ENCODE measurements around the gene PRIM2. TPM values are rescaled to one million over a fixed set of nuclear protein-coding genes. Genes with fewer than 3 reads are reported as not detected.
"Not testable (repeated sequence)": the region's sequence is repeated elsewhere in the genome, so short reads cannot be mapped to it uniquely, and the experiment has no call there.

PRIM2 gene
- total RNA-seq, 2 experiments from 2014 or later = 36.0 to 38.1 TPM

DNA sequence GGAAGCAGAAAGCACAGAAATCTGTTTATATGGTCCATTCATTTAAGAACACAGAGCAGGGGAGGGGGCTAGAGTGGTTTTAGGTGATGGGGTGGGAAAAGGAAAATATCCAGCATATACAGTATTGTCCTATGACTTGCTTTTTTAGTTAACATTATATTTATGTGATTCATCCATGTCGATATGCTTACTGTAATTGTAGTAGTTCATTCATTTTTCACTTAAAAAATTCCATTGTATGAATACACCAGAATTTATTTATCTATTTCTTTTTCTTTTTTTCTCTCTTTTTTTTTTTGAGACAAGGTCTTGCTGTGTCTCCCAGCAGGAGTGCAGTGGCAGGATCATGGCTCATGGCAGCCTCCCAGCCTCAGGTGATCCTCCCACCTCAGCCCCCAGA, 9.6 kb upstream of the PRIM2 start:
- ChIA-PET CTCF (no interaction called here), POLR2A (no interaction called here)

GRCh38 chr6:57308755-57309154, 8.7 kb upstream of the PRIM2 start:
- POLR2A ChIA-PET, CTCF ChIA-PET: not testable (repeated sequence)

- POLR2A ChIA-PET, CTCF ChIA-PET: not testable (repeated sequence)
Observed at GRCh38 chr6:57310095-57310816, 7.2 kb upstream of the PRIM2 start.

GRCh38 chr6:57310817-57311157, 6.6 kb upstream of the PRIM2 start:
- ChIA-PET POLR2A (no interaction called here), CTCF (no interaction called here)

DNA sequence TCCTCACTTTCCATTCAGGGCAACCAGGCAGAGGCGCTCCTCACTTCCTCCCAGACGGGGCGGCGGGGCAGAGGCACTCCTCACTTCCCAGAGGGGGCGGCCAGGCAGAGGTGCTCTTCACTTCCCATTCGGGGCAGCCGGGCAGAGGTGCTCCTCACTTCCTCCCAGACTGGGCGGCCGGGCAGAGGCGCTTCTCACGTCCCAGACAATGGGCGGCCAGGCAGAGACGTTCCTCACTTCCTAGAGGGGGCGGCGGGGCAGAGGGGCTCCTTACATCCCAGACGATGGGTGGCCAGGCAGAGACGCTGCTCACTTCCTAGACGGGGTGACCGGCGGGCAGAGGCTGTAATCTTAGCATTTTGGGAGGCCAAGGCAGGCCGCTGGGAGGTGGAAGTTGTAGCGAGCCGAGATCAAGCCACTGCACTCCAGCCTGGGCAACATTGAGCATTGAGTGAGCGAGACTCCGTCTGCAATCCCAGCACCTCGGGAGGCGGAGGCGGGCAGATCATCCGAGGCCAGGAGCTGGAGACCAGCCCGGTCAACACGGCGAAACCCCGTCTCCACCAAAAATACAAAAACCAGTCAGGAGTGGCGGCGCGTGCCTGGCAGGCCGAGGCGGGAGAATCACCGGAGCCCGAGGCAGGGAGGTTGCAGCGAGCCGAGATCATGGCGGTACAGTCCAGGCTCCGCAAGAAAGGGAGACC, 6.0 kb upstream of the PRIM2 start:
- POLR2A ChIA-PET, CTCF ChIA-PET: not testable (repeated sequence)

DNA sequence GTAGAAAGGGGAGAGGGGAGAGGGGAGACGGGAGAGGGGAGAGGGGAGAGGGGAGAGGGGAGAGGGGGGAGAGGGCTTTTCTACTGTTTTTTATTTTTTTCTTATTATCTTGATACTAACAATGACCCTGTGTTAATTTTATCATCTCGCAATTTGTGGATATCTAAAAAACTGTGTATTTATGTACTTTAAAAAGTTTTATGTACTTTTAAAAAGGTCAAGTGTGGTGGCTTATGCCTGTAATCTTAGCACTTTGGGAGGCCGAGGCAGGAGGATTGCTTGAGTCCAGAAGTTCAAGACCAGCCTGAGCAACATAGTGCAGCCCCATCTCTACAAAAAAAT, 5.5 kb upstream of the PRIM2 start:
- ChIA-PET POLR2A (no interaction called here), CTCF (no interaction called here)

- POLR2A ChIA-PET = no interaction called here
- CTCF ChIA-PET = no interaction called here
Observed at GRCh38 chr6:57313009-57313408, 4.4 kb upstream of the PRIM2 start.

GRCh38 chr6:57313711-57314471, 3.5 kb upstream of the PRIM2 start:
- ChIA-PET CTCF (interaction anchor here (1.0 to 1.2 kb wide), 2 partner anchors 73 to 409 kb away, joined by 3 to 4 read pairs; no protein-coding TSS in a partner anchor), POLR2A (no interaction called here)

- ChIA-PET POLR2A (no interaction called here), CTCF (interaction anchor here (1.2 kb wide), 1 partner anchor 74 kb away, joined by 3 read pairs; no protein-coding TSS in a partner anchor)
Observed at GRCh38 chr6:57315111-57315510, 2.3 kb upstream of the PRIM2 start.

- CTCF ChIA-PET = interaction anchor here (0.8 to 2.1 kb wide), 5 partner anchors 11 to 413 kb away, joined by 3 to 20 read pairs (median 4); partner anchors contain the start of gene RAB23
- POLR2A ChIA-PET = no interaction called here
Observed at GRCh38 chr6:57315851-57316250, 1.6 kb upstream of the PRIM2 start.

GRCh38 chr6:57316581-57317059, 810 bp upstream of the PRIM2 start:
- CTCF ChIA-PET = interaction anchor here (0.7 to 2.1 kb wide), 8 partner anchors 12 to 414 kb away, joined by 3 to 20 read pairs (median 3); partner anchors contain the start of gene RAB23
- POLR2A ChIA-PET = interaction anchor here (0.6 to 1.0 kb wide), 2 partner anchors 144 to 149 kb away, joined by 3 to 5 read pairs; partner anchors contain the start of gene BAG2

DNA sequence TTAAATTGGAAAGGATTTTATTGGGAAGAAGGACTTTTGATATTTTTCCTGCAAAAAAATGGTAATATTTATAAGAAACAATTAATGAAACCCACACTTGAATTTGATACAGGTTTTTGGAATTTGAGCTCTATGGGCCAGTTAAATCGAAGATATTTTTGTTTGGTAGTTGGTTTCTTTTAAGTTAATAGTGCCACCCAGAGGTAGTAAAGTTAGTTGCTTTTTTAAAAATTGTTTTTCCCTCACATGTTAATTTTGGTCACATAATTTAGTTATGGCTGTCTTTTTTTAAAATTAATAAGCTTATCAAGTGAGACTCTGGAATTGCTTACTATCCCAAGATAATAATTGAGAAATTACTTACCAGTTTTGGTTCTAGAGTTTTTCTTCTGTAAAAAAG, 7.1 kb downstream of the PRIM2 start:
- POLR2A ChIA-PET = no interaction called here
- CTCF ChIA-PET = no interaction called here

DNA sequence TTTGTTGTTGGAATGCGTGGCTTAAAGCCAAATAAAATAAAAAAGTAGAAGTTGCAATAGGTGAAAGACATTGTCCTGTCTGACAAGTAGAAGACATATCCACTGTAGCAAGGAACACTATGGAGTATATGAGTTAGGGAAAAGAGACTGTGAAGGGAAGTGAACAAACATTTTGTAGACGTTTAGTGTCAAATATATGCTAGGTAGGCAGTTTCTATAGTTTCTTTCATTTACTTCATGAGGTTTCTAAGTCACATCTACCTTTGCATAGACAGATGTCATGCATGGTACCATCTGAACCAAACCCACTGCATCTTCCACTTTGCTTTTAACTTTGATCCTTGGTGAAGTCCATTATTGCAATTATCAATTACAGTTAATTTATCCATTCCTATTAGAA, 9.9 kb downstream of the PRIM2 start:
- ChIA-PET CTCF (no interaction called here), POLR2A (no interaction called here)

GRCh38 chr6:57328074-57328473, 10.6 kb downstream of the PRIM2 start:
- ChIA-PET POLR2A (no interaction called here), CTCF (no interaction called here)

- CTCF ChIA-PET = no interaction called here
- POLR2A ChIA-PET = no interaction called here
Observed at GRCh38 chr6:57329933-57330332, 12.5 kb downstream of the PRIM2 start.

GRCh38 chr6:57342148-57342669, 24.8 kb downstream of the PRIM2 start:
- ChIA-PET POLR2A (no interaction called here), CTCF (no interaction called here)

GRCh38 chr6:57343342-57343741, 25.9 kb downstream of the PRIM2 start:
- CTCF ChIA-PET, POLR2A ChIA-PET: not testable (repeated sequence)

GRCh38 chr6:57346715-57347114, 29.3 kb downstream of the PRIM2 start:
- CTCF ChIA-PET, POLR2A ChIA-PET: not testable (repeated sequence)

- CTCF ChIA-PET, POLR2A ChIA-PET: not testable (repeated sequence)
Observed at GRCh38 chr6:57347597-57347996, 30.2 kb downstream of the PRIM2 start.

GRCh38 chr6:57350443-57350842, 33.0 kb downstream of the PRIM2 start:
- CTCF ChIA-PET, POLR2A ChIA-PET: not testable (repeated sequence)

DNA sequence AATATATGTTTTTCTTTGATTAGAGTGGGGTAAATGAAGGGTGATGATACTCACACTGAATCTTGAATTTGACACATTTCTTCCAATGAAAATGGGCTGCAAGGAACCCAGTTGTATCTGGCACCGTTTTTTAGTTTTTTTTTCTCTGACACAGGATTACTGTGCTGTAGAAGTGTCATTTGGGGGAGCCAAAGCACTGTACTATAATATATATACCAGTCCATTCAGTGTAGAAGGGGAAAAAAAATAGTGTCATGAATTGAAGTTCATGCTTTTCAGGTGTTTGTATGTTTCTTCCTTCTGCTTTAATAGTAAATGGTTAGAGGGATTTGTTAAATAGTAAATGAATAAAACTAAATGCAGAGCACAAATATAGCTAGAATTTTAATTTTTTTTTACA, 35.2 kb downstream of the PRIM2 start:
- CTCF ChIA-PET, POLR2A ChIA-PET: not testable (repeated sequence)

Data from activated CD8-positive, alpha-beta memory T cell treated with anti-CD3 and anti-CD28 coated beads for 36 hours (primary cell).